Testis (tissue), 3 donors: ENCODE data around the gene RGS6. TPM values are rescaled to one million over a fixed set of nuclear protein-coding genes. Genes with fewer than 3 reads are reported as not detected.

Experiments used
- DNase-seq: peaks from one replicate; pipeline ENCODE4 v3.0.0-alpha.2; 2019
- H3K27ac ChIP-seq, 2 donors: fragments of 200-600 bp; sonication (generic); one replicate each; pipeline ENCODE4 v1.5.1; 2019
- H3K27me3 ChIP-seq: fragments of 200-600 bp; sonication (generic); one replicate; pipeline ENCODE4 v1.5.1; 2019
- H3K36me3 ChIP-seq: fragments of 200-600 bp; sonication (generic); one replicate; pipeline ENCODE4 v1.5.1; 2017; ENCODE audit warnings: low read depth; ENCODE audit errors: missing control alignments
- H3K4me1 ChIP-seq: fragments of 200-600 bp; sonication (generic); one replicate; pipeline ENCODE4 v1.5.1; 2019
- H3K4me3 ChIP-seq, 2 donors: fragments of 200-600 bp; sonication (generic); one replicate each; pipeline ENCODE4 v1.5.1; 2017 to 2019
- H3K9me3 ChIP-seq: fragments of 200-600 bp; sonication (generic); one replicate; pipeline ENCODE4 v1.5.1; 2017
- POLR2A ChIP-seq: fragments of 450-650 bp; IDR thresholded peaks from one replicate; pipeline ENCODE4 v1.6.1; 2017; ENCODE audit warnings: antibody characterized with exemption, mild to moderate bottlenecking, moderate library complexity
- WGBS, 2 donors: methylation state at CpG; one replicate each; pipeline ENCODE4 v1.1.5; 2018; 5-methylcytosine and 5-hydroxymethylcytosine counted together
- intact Hi-C: fragments of 100-400 bp; cut with DNase I; formaldehyde crosslinking; loops from one replicate; pipeline ENCODE4 v1.15.1; 2023; ENCODE audit warnings: low total_unique reads
- polyA plus RNA-seq: library from polyadenylated mRNA; stranded (reverse); fragments of 350-450 nt; fragmentation: Illumina TruSeq; extraction: RNeasy Lipid Tissue Mini Kit (QIAGEN cat#74804); gene quantifications from one replicate; pipeline ENCODE4 v1.2.3, GENCODE V29; 2014; ENCODE audit warnings: low read depth, low replicate concordance; ENCODE audit not compliant: insufficient read depth
- total RNA-seq, 2 donors: library from RNA; depleted of rRNA; stranded (reverse); fragments of >200 nt; gene quantifications; one replicate each; pipeline ENCODE4 v1.2.3, GENCODE V29; 2016
- TF ChIP-seq, protein P1 (sequence below), 3 experiments: fragments of 450-650 bp in 2 of 3; fragments of 200-600 bp in 1 of 3; sonication (generic) in 1 of 3; IDR thresholded peaks; one replicate each; pipeline ENCODE4 v1.5.1; 2016 to 2019; ENCODE audit warnings: antibody characterized with exemption in 3 of 3, mild to moderate bottlenecking in 2 of 3, moderate library complexity in 1 of 3

Gene RGS6
- total and polyA plus RNA-seq, 3 donors from 2014 or later, result 6.3 to 21.3 (median 16.0) TPM

- no peaks in the 10 kb centered on the region for H3K9me3 ChIP-seq
- H3K27ac ChIP-seq, result no peak overlapping the region
- 65 to 89% methylated on average over 1 of the region's 1 CpG for WGBS, 2 donors
- no peaks in the 10 kb centered on the region for H3K4me1 ChIP-seq
- TF ChIP-seq POLR2A, result no peak
- TF ChIP-seq, protein P1, sequence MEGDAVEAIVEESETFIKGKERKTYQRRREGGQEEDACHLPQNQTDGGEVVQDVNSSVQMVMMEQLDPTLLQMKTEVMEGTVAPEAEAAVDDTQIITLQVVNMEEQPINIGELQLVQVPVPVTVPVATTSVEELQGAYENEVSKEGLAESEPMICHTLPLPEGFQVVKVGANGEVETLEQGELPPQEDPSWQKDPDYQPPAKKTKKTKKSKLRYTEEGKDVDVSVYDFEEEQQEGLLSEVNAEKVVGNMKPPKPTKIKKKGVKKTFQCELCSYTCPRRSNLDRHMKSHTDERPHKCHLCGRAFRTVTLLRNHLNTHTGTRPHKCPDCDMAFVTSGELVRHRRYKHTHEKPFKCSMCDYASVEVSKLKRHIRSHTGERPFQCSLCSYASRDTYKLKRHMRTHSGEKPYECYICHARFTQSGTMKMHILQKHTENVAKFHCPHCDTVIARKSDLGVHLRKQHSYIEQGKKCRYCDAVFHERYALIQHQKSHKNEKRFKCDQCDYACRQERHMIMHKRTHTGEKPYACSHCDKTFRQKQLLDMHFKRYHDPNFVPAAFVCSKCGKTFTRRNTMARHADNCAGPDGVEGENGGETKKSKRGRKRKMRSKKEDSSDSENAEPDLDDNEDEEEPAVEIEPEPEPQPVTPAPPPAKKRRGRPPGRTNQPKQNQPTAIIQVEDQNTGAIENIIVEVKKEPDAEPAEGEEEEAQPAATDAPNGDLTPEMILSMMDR (IDR thresholded peaks at IDR 0.05), result no peak
- intact Hi-C loops, result no loop called here
- no peak overlapping the region for H3K4me3 ChIP-seq
- no peaks in the 10 kb centered on the region for H3K27me3 ChIP-seq
- no peaks in the 10 kb centered on the region for H3K36me3 ChIP-seq
- DNase-seq, result no peak
Measured at GRCh38 chr14:71967704-71968103, 35.5 kb downstream of the RGS6 start.

DNA sequence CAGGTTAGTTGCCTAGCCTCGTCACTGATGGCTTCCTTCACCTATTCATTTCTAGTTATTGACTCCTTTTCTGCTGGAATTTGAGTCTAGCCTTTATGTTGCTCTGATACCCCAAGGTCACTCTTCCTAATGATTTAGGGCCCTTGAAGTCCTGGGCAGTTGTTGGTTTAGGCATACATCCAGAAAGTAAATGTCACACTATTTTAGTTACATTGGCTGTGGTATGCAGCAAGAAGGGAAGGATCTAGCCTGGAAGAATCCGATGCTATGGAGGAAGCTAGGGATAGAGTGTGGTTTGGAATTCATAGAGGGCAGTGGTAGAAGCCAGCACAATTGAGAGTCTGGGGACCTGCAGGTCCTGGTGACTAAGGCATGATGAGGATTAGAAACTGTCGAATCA is 38.0 kb downstream of the RGS6 start:
- Histone ChIP-seq H3K4me1 (no peaks in the 10 kb centered on the region), H3K27me3 (no peaks in the 10 kb centered on the region), H3K36me3 (no peaks in the 10 kb centered on the region), H3K27ac (no peak overlapping the region), H3K9me3 (no peaks in the 10 kb centered on the region), H3K4me3 (no peak overlapping the region)
- 77 to 86% methylated on average over 3 of the region's 3 CpGs for WGBS, 2 donors
- DNase-seq, result no peak
- TF ChIP-seq POLR2A, result no peak
- intact Hi-C loops, result no loop called here

GRCh38 chr14:71985538-71986189 is 53.4 kb downstream of the RGS6 start:
- no peak for DNase-seq
- intact Hi-C loops, result no loop called here
- 36 to 43% methylated on average over 3 of the region's 3 CpGs for WGBS, 2 donors
- TF ChIP-seq POLR2A, result no peak
- TF ChIP-seq, protein P1 (IDR thresholded peaks at IDR 0.05), result no peak
- Histone ChIP-seq H3K36me3 (no peaks in the 10 kb centered on the region), H3K9me3 (no peaks in the 10 kb centered on the region), H3K4me1 (peaks cover 5% of the 10 kb centered on the region), H3K27ac (no peak overlapping the region), H3K27me3 (no peaks in the 10 kb centered on the region), H3K4me3 (no peak overlapping the region)

DNA sequence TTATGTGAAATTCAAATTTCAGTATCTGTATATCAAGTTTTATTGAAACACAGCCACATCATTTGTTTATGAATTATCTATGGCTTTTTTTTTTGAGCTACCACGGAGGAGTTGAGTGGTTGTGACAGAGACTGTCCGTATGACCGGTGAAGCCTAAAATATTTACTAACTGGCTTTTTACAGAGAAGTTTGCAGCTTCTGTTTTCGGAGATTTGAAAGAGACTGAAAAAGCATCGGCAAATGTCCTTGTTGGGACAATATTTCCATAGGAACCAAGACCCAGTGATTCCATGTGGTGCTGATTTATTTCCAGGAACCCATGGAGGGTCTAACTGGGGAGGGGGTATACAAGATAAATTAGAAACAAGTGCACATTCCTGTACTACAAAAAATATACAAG is 56.2 kb downstream of the RGS6 start:
- no peak overlapping the region for H3K4me3 ChIP-seq
- no peak overlapping the region for H3K27ac ChIP-seq
- H3K9me3 ChIP-seq, result no peaks in the 10 kb centered on the region
- 86 to 93% methylated on average over 5 of the region's 5 CpGs for WGBS, 2 donors
- intact Hi-C loops, result no loop called here
- DNase-seq, result no peak
- TF ChIP-seq, protein P1 (IDR thresholded peaks at IDR 0.05), result no peak
- TF ChIP-seq POLR2A, result no peak
- no peaks in the 10 kb centered on the region for H3K27me3 ChIP-seq
- H3K4me1 ChIP-seq, result peaks cover 5% of the 10 kb centered on the region
- no peaks in the 10 kb centered on the region for H3K36me3 ChIP-seq

DNA sequence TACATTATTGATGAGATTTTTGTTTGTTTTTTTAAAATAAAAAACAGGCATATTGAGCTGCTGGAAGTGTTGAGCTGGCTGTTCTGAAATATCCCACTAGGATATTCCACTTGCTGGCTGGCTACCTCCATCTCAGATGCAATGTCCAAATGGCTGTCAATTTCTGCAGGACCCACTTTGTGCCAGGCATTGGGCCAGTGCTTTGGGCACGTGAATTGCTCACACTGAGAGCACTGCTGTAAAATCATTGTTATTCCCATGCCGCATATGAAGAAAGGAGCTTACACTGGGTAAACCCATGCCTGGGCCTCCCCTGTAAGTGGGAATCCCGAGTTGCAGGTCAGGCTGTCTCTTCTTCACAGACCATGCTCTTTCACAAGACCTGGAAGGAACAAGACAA is 56.7 kb downstream of the RGS6 start:
- Histone ChIP-seq H3K36me3 (no peaks in the 10 kb centered on the region), H3K4me3 (no peak overlapping the region), H3K27me3 (no peaks in the 10 kb centered on the region), H3K9me3 (no peaks in the 10 kb centered on the region), H3K4me1 (peaks cover 5% of the 10 kb centered on the region), H3K27ac (no peak overlapping the region)
- WGBS, 2 donors, result 83 to 91% methylated on average over 3 of the region's 3 CpGs
- no peak for TF ChIP-seq POLR2A
- intact Hi-C loops, result no loop called here
- no peak for DNase-seq

- Histone ChIP-seq H3K9me3 (no peaks in the 10 kb centered on the region), H3K27ac (no peak overlapping the region), H3K4me1 (no peaks in the 10 kb centered on the region), H3K36me3 (no peaks in the 10 kb centered on the region), H3K4me3 (no peak overlapping the region), H3K27me3 (no peaks in the 10 kb centered on the region)
- TF ChIP-seq POLR2A, result no peak
- TF ChIP-seq, protein P1 (IDR thresholded peaks at IDR 0.05), result no peak
- DNase-seq, result no peak
- intact Hi-C loops, result no loop called here
- 81 to 85% methylated on average over 5 of the region's 5 CpGs for WGBS, 2 donors
Measured at GRCh38 chr14:71994416-71994815, 62.2 kb downstream of the RGS6 start.
